Neutrophil (primary cell): Measurements from ENCODE around the gene GRK4.
"Not testable (repeated sequence)": the region's sequence is repeated elsewhere in the genome, so short reads cannot be mapped to it uniquely, and the experiment has no call there.

ENCODE experiments used
- H3K27ac ChIP-seq: fragments of 200-600 bp; sonication (generic); 2 replicates; pipeline ENCODE4 v1.5.1; 2016; ENCODE audit warnings: mild to moderate bottlenecking, moderate library complexity
- H3K27me3 ChIP-seq: fragments of 200-600 bp; sonication (generic); 2 replicates; pipeline ENCODE4 v1.6.0; 2016; ENCODE audit warnings: mild to moderate bottlenecking
- H3K36me3 ChIP-seq: fragments of 200-600 bp; sonication (generic); 2 replicates; pipeline ENCODE4 v1.5.1; 2017
- H3K4me1 ChIP-seq, 2 experiments: fragments of 200-600 bp in 1 of 2; sonication (generic) in 1 of 2; 1 replicate in 1 of 2; 2 replicates in 1 of 2; pipeline versions ENCODE4 v1.5.1 to v1.6.1; 2013 to 2016; ENCODE audit warnings: low read depth in 1 of 2, low read length in 1 of 2, mild to moderate bottlenecking in 1 of 2, moderate library complexity in 1 of 2; ENCODE audit not compliant: control insufficient read depth in 1 of 2, insufficient read depth in 1 of 2
- H3K4me3 ChIP-seq, 2 experiments: fragments of 200-600 bp in 1 of 2; sonication (generic) in 1 of 2; 1 replicate in 1 of 2; 2 replicates in 1 of 2; pipeline ENCODE4 v1.5.1; 2013 to 2016; ENCODE audit warnings: low read depth in 1 of 2, low read length in 1 of 2, mild to moderate bottlenecking in 1 of 2, moderate library complexity in 1 of 2
- H3K9me3 ChIP-seq: fragments of 200-600 bp; sonication (generic); 2 replicates; pipeline ENCODE4 v1.5.1; 2016
- TF ChIP-seq, protein P1 (sequence below): fragments of 200-600 bp; sonication (generic); IDR thresholded peaks from 2 replicates; pipeline ENCODE4 v1.5.1; 2016; ENCODE audit warnings: antibody characterized with exemption

The GRK4 gene

DNA sequence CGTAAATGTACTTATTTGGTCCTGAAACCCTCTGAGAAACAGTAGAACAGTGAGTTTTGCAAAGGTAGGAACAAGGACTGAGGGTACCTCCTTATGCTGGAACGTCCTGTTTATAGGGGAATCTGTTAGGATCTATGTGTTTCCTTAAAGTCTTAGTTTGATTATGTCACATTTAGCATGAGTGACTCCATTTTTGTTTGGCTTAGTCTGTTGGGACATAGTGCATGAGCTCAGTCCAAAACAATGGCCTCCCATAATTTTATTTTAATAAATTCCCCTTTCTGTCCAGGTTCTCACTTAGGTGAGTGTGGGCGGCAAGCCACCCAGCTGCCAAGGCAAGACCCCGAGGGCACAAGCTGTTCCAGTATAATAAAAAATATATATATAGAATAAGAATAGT lies 83.3 kb downstream of the GRK4 start:
- no peaks in the 10 kb centered on the region for H3K27me3 ChIP-seq
- H3K4me3 ChIP-seq, result peak overlapping the region in 1 of 2 experiments; percentile 34
- H3K36me3 ChIP-seq, result no peaks in the 10 kb centered on the region
- H3K4me1 ChIP-seq, result peaks cover 39 to 52% of the 10 kb centered on the region in 2 experiments
- TF ChIP-seq, protein P1, sequence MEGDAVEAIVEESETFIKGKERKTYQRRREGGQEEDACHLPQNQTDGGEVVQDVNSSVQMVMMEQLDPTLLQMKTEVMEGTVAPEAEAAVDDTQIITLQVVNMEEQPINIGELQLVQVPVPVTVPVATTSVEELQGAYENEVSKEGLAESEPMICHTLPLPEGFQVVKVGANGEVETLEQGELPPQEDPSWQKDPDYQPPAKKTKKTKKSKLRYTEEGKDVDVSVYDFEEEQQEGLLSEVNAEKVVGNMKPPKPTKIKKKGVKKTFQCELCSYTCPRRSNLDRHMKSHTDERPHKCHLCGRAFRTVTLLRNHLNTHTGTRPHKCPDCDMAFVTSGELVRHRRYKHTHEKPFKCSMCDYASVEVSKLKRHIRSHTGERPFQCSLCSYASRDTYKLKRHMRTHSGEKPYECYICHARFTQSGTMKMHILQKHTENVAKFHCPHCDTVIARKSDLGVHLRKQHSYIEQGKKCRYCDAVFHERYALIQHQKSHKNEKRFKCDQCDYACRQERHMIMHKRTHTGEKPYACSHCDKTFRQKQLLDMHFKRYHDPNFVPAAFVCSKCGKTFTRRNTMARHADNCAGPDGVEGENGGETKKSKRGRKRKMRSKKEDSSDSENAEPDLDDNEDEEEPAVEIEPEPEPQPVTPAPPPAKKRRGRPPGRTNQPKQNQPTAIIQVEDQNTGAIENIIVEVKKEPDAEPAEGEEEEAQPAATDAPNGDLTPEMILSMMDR, result no peak
- H3K9me3 ChIP-seq, result no peaks in the 10 kb centered on the region
- peak overlapping the region; percentile 83 for H3K27ac ChIP-seq

GRCh38 chr4:3047464-3048286 lies 84.3 kb downstream of the GRK4 start:
- TF ChIP-seq, protein P1, result peak; percentile 76
- H3K27ac ChIP-seq, result peak overlapping the region; percentile 43
- peak overlapping the region; percentile 22 to 25 for H3K4me3 ChIP-seq
- H3K4me1 ChIP-seq, result peaks cover 28 to 42% of the 10 kb centered on the region in 2 experiments
- H3K36me3 ChIP-seq, result no peaks in the 10 kb centered on the region
- H3K27me3 ChIP-seq, result no peaks in the 10 kb centered on the region
- no peaks in the 10 kb centered on the region for H3K9me3 ChIP-seq

- H3K4me1 ChIP-seq, result peaks cover 10 to 17% of the 10 kb centered on the region in 2 experiments
- not testable (repeated sequence) for H3K27ac ChIP-seq, H3K4me3 ChIP-seq, H3K27me3 ChIP-seq, H3K9me3 ChIP-seq, H3K36me3 ChIP-seq
Observed at GRCh38 chr4:3051141-3051897, 87.9 kb downstream of the GRK4 start.

GRCh38 chr4:3054169-3054759 lies 90.9 kb downstream of the GRK4 start:
- Histone ChIP-seq H3K9me3 (no peaks in the 10 kb centered on the region), H3K27me3 (no peaks in the 10 kb centered on the region), H3K4me3 (no peak overlapping the region), H3K4me1 (peaks cover 11 to 14% of the 10 kb centered on the region in 2 experiments), H3K36me3 (no peaks in the 10 kb centered on the region), H3K27ac (no peak overlapping the region)
- TF ChIP-seq, protein P1, result no peak

- Histone ChIP-seq H3K4me3 (no peak overlapping the region), H3K9me3 (no peaks in the 10 kb centered on the region), H3K4me1 (peaks cover 33 to 36% of the 10 kb centered on the region in 2 experiments)
Observed at GRCh38 chr4:3059943-3060342, 96.6 kb downstream of the GRK4 start.

More at GRCh38 chr4:3059943-3060342, 96.6 kb downstream of the GRK4 start:
- Histone ChIP-seq H3K27ac (peak overlapping the region; percentile 79), H3K36me3 (no peaks in the 10 kb centered on the region), H3K27me3 (no peaks in the 10 kb centered on the region)
- TF ChIP-seq, protein P1, result no peak
